Measurements from ENCODE around the gene AGBL4.

Gene AGBL4

GRCh38 chr1:48858200-48858920 is 1165.4 kb downstream of the AGBL4 start:
- 53% methylated on average over 3 of the region's 3 CpGs for WGBS
- no peaks in the 10 kb centered on the region for H3K36me3 ChIP-seq (ENCODE audit: insufficient read depth, low read length)
- H3K4me3 ChIP-seq (ENCODE audit: low read length) = no peak overlapping the region
- no peaks in the 10 kb centered on the region for H3K27me3 ChIP-seq (ENCODE audit: insufficient read depth, low read length)
- H3K9me3 ChIP-seq (ENCODE audit: insufficient read depth, low read depth, low read length) = peaks cover 9% of the 10 kb centered on the region
- H3K9ac ChIP-seq (ENCODE audit: low read depth, low read length) = no peak overlapping the region
- H3K4me1 ChIP-seq (ENCODE audit: insufficient read depth, low read length) = no peaks in the 10 kb centered on the region
- H3K27ac ChIP-seq (ENCODE audit: low read depth, low read length) = no peak overlapping the region

GRCh38 chr1:48853006-48853405 is 1170.7 kb downstream of the AGBL4 start:
- Histone ChIP-seq H3K36me3 (ENCODE audit: insufficient read depth, low read length) (no peaks in the 10 kb centered on the region), H3K4me3 (ENCODE audit: low read length) (no peak overlapping the region), H3K27me3 (ENCODE audit: insufficient read depth, low read length) (no peaks in the 10 kb centered on the region), H3K9ac (ENCODE audit: low read depth, low read length) (no peak overlapping the region), H3K9me3 (ENCODE audit: insufficient read depth, low read depth, low read length) (no peaks in the 10 kb centered on the region), H3K27ac (ENCODE audit: low read depth, low read length) (no peak overlapping the region), H3K4me1 (ENCODE audit: insufficient read depth, low read length) (no peaks in the 10 kb centered on the region)

DNA sequence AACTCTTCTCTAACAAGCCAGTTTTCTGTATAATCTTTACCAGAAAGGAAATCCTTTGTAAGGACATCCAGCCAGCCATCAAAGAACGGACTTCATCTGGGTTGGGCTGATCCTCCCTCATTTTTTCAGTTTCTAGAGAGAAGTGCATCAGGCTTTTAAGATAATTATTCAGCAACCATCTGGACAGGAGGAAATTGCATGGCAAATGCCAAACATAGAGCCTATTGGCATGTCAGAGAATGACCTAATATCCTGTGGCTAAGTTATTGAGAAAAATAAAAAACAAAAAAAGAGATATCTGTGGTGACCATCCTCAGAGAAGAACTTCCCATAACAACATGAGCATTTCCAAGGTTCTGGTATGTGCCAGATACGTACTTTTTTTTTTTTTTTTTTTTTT is 1172.1 kb downstream of the AGBL4 start:
- H3K9me3 ChIP-seq (ENCODE audit: insufficient read depth, low read depth, low read length) = no peaks in the 10 kb centered on the region
- WGBS = 86% methylated on average over 2 of the region's 2 CpGs
- H3K4me3 ChIP-seq (ENCODE audit: low read length) = no peak overlapping the region
- no peak overlapping the region for H3K9ac ChIP-seq (ENCODE audit: low read depth, low read length)
- no peaks in the 10 kb centered on the region for H3K27me3 ChIP-seq (ENCODE audit: insufficient read depth, low read length)
- no peaks in the 10 kb centered on the region for H3K36me3 ChIP-seq (ENCODE audit: insufficient read depth, low read length)
- H3K27ac ChIP-seq (ENCODE audit: low read depth, low read length) = no peak overlapping the region
- no peaks in the 10 kb centered on the region for H3K4me1 ChIP-seq (ENCODE audit: insufficient read depth, low read length)

GRCh38 chr1:48848035-48848434 is 1175.7 kb downstream of the AGBL4 start:
- Histone ChIP-seq H3K27ac (ENCODE audit: low read depth, low read length) (no peak overlapping the region), H3K4me3 (ENCODE audit: low read length) (no peak overlapping the region), H3K4me1 (ENCODE audit: insufficient read depth, low read length) (no peaks in the 10 kb centered on the region), H3K27me3 (ENCODE audit: insufficient read depth, low read length) (no peaks in the 10 kb centered on the region), H3K9ac (ENCODE audit: low read depth, low read length) (no peak overlapping the region), H3K36me3 (ENCODE audit: insufficient read depth, low read length) (no peaks in the 10 kb centered on the region), H3K9me3 (ENCODE audit: insufficient read depth, low read depth, low read length) (no peaks in the 10 kb centered on the region)
- 94% methylated on average over 2 of the region's 2 CpGs for WGBS

DNA sequence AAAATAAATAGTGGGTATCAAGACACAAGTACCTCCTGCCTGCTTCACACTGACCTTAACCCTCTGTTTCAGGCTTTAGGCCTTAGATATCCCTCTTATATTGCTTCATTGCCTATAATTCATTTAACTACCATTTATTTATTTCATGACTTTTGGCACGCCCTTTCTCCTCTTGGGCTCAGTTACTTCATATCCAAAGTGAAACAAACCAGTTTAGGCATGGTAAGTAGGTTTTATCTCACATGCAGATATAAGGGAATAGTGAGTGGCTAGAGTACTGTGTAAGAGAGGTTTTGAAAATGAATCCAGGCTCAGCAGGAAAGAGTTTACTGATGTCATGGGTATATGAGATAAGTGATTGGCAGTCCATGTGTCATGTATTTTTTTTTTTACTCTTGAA is 1177.3 kb downstream of the AGBL4 start:
- H3K27me3 ChIP-seq (ENCODE audit: insufficient read depth, low read length) = no peaks in the 10 kb centered on the region
- H3K4me3 ChIP-seq (ENCODE audit: low read length) = no peak overlapping the region
- no peak overlapping the region for H3K27ac ChIP-seq (ENCODE audit: low read depth, low read length)
- H3K9me3 ChIP-seq (ENCODE audit: insufficient read depth, low read depth, low read length) = no peaks in the 10 kb centered on the region
- no peaks in the 10 kb centered on the region for H3K36me3 ChIP-seq (ENCODE audit: insufficient read depth, low read length)
- no peak overlapping the region for H3K9ac ChIP-seq (ENCODE audit: low read depth, low read length)
- H3K4me1 ChIP-seq (ENCODE audit: insufficient read depth, low read length) = no peaks in the 10 kb centered on the region
- 100% methylated on average over 1 of the region's 1 CpG for WGBS

DNA sequence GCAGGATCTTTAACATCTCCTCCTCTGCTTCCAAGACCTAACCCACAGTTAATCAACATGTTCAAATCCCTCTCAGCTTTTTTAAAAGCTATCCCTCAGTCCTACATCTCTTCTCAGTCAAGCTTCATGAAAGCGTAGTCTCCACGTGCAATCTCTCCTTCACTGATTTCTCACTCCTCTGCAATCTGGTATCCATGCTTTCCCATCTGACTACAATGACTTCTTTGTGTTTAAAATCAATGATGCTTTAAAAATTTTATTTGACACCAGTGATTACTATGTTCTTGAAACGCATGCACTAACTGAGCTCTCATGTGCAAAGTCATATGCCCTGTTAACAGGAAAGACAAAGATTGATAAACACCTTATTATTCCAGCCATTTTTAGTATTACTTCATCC is 1179.6 kb downstream of the AGBL4 start:
- no peak overlapping the region for H3K27ac ChIP-seq (ENCODE audit: low read depth, low read length)
- no peak overlapping the region for H3K9ac ChIP-seq (ENCODE audit: low read depth, low read length)
- H3K36me3 ChIP-seq (ENCODE audit: insufficient read depth, low read length) = no peaks in the 10 kb centered on the region
- WGBS = 86% methylated on average over 3 of the region's 3 CpGs
- no peaks in the 10 kb centered on the region for H3K9me3 ChIP-seq (ENCODE audit: insufficient read depth, low read depth, low read length)
- H3K27me3 ChIP-seq (ENCODE audit: insufficient read depth, low read length) = no peaks in the 10 kb centered on the region
- no peaks in the 10 kb centered on the region for H3K4me1 ChIP-seq (ENCODE audit: insufficient read depth, low read length)
- H3K4me3 ChIP-seq (ENCODE audit: low read length) = no peak overlapping the region

GRCh38 chr1:48841966-48842365 is 1181.8 kb downstream of the AGBL4 start:
- no peaks in the 10 kb centered on the region for H3K9me3 ChIP-seq (ENCODE audit: insufficient read depth, low read depth, low read length)
- H3K27ac ChIP-seq (ENCODE audit: low read depth, low read length) = no peak overlapping the region
- 40% methylated on average over 2 of the region's 2 CpGs for WGBS
- no peak overlapping the region for H3K9ac ChIP-seq (ENCODE audit: low read depth, low read length)
- no peaks in the 10 kb centered on the region for H3K4me1 ChIP-seq (ENCODE audit: insufficient read depth, low read length)
- no peaks in the 10 kb centered on the region for H3K36me3 ChIP-seq (ENCODE audit: insufficient read depth, low read length)
- no peak overlapping the region for H3K4me3 ChIP-seq (ENCODE audit: low read length)
- H3K27me3 ChIP-seq (ENCODE audit: insufficient read depth, low read length) = no peaks in the 10 kb centered on the region

DNA sequence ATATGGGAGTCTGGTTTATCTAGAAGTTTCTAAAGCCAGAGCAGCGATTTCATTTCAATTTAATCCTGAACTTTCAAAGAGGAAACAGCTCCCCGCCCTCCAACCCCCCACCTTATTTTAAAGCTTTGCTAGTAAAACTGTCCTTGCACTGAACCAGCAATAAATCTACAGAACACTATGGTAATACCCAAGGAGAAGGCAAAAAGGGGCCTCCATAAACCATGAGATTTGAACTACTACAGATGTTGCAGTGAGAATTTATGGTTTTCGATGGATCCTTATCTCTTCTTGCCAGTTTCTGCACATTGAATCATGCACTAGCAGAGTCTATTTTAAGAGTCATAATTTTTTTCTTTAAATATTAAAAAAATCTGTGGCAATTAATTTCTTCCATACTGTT is 1182.3 kb downstream of the AGBL4 start:
- Histone ChIP-seq H3K4me3 (ENCODE audit: low read length) (no peak overlapping the region), H3K4me1 (ENCODE audit: insufficient read depth, low read length) (no peaks in the 10 kb centered on the region), H3K9ac (ENCODE audit: low read depth, low read length) (no peak overlapping the region), H3K9me3 (ENCODE audit: insufficient read depth, low read depth, low read length) (no peaks in the 10 kb centered on the region), H3K36me3 (ENCODE audit: insufficient read depth, low read length) (no peaks in the 10 kb centered on the region), H3K27ac (ENCODE audit: low read depth, low read length) (no peak overlapping the region), H3K27me3 (ENCODE audit: insufficient read depth, low read length) (no peaks in the 10 kb centered on the region)
- WGBS = 80% methylated on average over 3 of the region's 3 CpGs

- Histone ChIP-seq H3K9ac (ENCODE audit: low read depth, low read length) (no peak overlapping the region), H3K27me3 (ENCODE audit: insufficient read depth, low read length) (no peaks in the 10 kb centered on the region)
- 92% methylated on average over 3 of the region's 4 CpGs for WGBS
Observed at GRCh38 chr1:48831120-48831978, 1192.4 kb downstream of the AGBL4 start.

GRCh38 chr1:48830715-48831114 is 1193.0 kb downstream of the AGBL4 start:
- no peak overlapping the region for H3K4me3 ChIP-seq (ENCODE audit: low read length)
- WGBS = 95% methylated on average over 2 of the region's 2 CpGs
- H3K27me3 ChIP-seq (ENCODE audit: insufficient read depth, low read length) = no peaks in the 10 kb centered on the region
- H3K27ac ChIP-seq (ENCODE audit: low read depth, low read length) = no peak overlapping the region
- no peaks in the 10 kb centered on the region for H3K36me3 ChIP-seq (ENCODE audit: insufficient read depth, low read length)
- no peaks in the 10 kb centered on the region for H3K9me3 ChIP-seq (ENCODE audit: insufficient read depth, low read depth, low read length)
- H3K9ac ChIP-seq (ENCODE audit: low read depth, low read length) = no peak overlapping the region
- no peaks in the 10 kb centered on the region for H3K4me1 ChIP-seq (ENCODE audit: insufficient read depth, low read length)

More at GRCh38 chr1:48831120-48831978, 1192.4 kb downstream of the AGBL4 start:
- no peak overlapping the region for H3K27ac ChIP-seq (ENCODE audit: low read depth, low read length)
- no peaks in the 10 kb centered on the region for H3K36me3 ChIP-seq (ENCODE audit: insufficient read depth, low read length)
- no peaks in the 10 kb centered on the region for H3K9me3 ChIP-seq (ENCODE audit: insufficient read depth, low read depth, low read length)
- H3K4me3 ChIP-seq (ENCODE audit: low read length) = no peak overlapping the region
- no peaks in the 10 kb centered on the region for H3K4me1 ChIP-seq (ENCODE audit: insufficient read depth, low read length)

DNA sequence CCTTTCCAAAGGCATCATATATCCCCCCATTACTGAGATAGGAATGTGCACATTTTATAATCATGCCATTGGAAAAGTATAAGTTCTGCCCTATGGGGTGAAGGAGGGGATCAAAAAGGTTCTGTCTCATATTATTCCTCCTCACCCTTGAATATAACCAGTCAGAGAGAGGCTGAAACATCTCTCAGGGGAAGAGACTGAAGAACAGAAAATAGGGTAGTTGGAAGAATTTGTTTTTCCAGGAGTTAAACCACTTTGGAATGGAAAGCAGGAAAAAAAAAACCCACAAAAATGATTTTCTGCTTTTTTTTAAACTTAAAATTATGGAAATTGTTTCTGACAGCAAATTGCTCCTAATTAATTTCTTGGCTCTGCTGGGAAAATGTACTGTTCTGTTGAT is 1194.3 kb downstream of the AGBL4 start:
- H3K27ac ChIP-seq (ENCODE audit: low read depth, low read length) = no peak overlapping the region
- peaks cover 2% of the 10 kb centered on the region; the same call in 1 of the 2 replicates for H3K27me3 ChIP-seq (ENCODE audit: insufficient read depth, low read length)
- no peak overlapping the region for H3K4me3 ChIP-seq (ENCODE audit: low read length)
- H3K4me1 ChIP-seq (ENCODE audit: insufficient read depth, low read length) = no peaks in the 10 kb centered on the region
- H3K9me3 ChIP-seq (ENCODE audit: insufficient read depth, low read depth, low read length) = no peaks in the 10 kb centered on the region
- no peaks in the 10 kb centered on the region for H3K36me3 ChIP-seq (ENCODE audit: insufficient read depth, low read length)
- H3K9ac ChIP-seq (ENCODE audit: low read depth, low read length) = no peak overlapping the region
